EL (cell line): ENCODE data around the gene ZNF785.
"Not testable (repeated sequence)": the region's sequence is repeated elsewhere in the genome, so short reads cannot be mapped to it uniquely, and the experiment has no call there.

Source experiments
- DNase-seq: peaks from one replicate; pipeline ENCODE4 v3.0.0-alpha.2; 2016

Gene ZNF785

GRCh38 chr16:30536391-30537024 lies 49.0 kb downstream of the ZNF785 start:
- not testable (repeated sequence) for DNase-seq

GRCh38 chr16:30535777-30536190 lies 49.7 kb downstream of the ZNF785 start:
- peak; percentile 71 for DNase-seq

GRCh38 chr16:30535106-30535776 lies 50.3 kb downstream of the ZNF785 start:
- no peak for DNase-seq

- DNase-seq = peak; percentile 76
These were observed 51.0 kb downstream of the ZNF785 start, which contains the start of gene ZNF747 for GRCh38 chr16:30534368-30535105. ZNF747 (minus strand) TSS chr16:30534858; CDS start chr16:30534679, 179 bp downstream.

- peak; percentile 16 for DNase-seq
These were observed 51.6 kb downstream of the ZNF785 start for GRCh38 chr16:30533748-30534367.

GRCh38 chr16:30533146-30533522 lies 52.4 kb downstream of the ZNF785 start:
- no peak for DNase-seq

- DNase-seq = no peak
These were observed 53.0 kb downstream of the ZNF785 start for GRCh38 chr16:30532285-30533145.
